Measurements from ENCODE around the gene FAM184A. TPM values are rescaled to one million over a fixed set of nuclear protein-coding genes. Genes with fewer than 3 reads are reported as not detected.

The FAM184A gene
- total RNA-seq, 1 donor from 2014 or later, result 4.8 TPM

DNA sequence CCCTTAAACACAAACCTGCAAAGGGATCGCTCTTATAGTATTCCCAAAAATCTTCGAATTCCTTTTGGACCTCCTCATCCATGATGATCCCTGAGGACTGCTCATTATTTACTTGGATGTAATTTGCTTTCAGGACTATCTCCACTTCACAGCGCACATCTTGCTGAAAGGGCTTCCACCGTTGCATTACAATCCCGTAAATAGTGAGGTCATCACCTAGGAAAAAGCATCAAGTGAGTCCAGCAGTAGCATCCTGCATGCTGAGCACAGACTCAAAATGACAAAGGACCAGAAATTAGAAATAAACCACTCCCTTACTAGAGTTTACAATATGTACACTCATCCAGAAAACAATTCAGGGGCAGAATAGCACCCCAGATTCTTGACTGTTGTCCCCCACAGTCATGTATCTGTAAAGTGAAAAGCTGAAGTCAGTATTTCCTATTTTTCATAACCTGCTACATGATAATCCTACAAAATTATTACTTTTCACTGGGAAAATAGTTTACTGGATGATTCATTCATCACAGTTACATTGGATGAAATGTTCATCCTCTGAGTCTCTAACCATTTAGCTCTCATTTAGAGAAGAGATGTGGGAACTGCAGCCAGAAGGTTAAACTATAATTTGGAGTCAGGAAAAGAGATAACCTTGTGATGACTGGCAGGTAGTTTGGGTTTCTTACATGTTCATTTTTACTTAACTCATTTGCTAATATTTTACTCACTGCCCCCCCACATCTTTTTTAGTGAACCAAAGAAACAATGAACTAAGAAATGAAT, 160.7 kb downstream of the FAM184A start:
- DNase-seq (ENCODE audit: low spot score), result no peak

DNA sequence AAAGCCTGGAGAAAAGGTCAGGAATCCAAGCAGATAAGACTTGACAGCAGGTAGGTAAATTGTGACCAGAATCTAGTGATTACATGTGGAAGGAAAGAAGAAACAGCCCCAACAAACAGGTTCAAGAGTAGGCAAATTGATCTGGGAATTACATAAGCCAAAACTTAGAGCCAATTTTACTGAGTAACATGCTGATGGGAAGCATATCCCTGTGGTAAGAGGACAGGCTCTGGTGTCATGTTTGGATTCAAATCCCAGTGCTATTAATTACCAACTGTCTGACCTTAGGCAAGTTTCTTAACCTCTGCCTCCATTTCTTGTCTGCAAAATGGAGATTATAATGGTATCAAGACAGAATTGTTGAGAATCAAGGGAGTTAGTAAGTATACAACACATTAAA, 163.9 kb downstream of the FAM184A start:
- DNase-seq (ENCODE audit: low spot score), result no peak

DNA sequence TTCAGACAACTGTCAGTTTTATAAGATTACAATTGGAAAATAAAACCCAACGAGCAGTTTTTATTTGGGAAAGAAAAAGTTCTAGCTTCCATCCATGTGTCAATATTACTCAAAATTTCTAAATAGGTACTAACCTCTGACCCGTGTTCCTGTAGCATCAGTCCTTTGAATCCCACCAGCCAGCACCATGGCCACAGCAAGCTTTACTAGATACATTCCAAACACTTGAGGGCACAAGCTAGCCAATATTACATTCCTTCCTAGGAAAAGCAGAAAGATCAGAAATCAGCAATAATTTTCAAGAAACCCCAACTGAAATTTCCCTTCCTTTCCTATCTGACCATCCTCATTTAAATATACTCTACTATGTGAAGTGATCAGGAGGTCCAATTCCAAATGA, 165.3 kb downstream of the FAM184A start:
- no peak for DNase-seq (ENCODE audit: low spot score)

DNA sequence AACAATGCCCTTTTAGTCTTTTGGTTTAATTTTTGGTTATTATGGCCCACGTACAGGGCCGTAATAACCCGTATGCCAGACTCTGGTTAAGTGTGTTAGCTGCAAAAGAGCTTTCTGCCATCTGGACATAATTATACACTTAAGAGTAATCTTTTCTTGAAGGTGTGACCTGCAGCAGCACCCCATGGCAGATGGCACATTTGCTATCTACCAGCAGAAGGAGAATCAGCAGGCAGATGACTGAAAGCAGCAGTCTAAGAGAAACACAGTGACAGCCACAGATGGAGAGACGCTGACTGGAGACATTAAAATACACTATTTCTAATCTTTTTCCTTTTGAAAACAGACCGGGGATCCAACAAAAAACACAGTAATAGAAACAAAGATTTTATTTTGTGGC, 165.8 kb downstream of the FAM184A start:
- no peak for DNase-seq (ENCODE audit: low spot score)

Small RNA genes lying within 50 kb of the gene (microRNA-seq; reads per million reads assigned to microRNA genes)
- not detected for gene MIR548B (ENCODE audit: borderline number of aligned reads)

Other genes with a start within 250 kb of the FAM184A start
- gene ASF1A, start 184.5 kb downstream of the FAM184A start, total RNA-seq, result 11.4 TPM
- 9.4 TPM for gene MCM9, start 143.5 kb downstream of the FAM184A start, total RNA-seq

Data from mesenteric fat pad (tissue), 1 donor.